ENCODE results near the gene GPR15.

Gene GPR15

DNA sequence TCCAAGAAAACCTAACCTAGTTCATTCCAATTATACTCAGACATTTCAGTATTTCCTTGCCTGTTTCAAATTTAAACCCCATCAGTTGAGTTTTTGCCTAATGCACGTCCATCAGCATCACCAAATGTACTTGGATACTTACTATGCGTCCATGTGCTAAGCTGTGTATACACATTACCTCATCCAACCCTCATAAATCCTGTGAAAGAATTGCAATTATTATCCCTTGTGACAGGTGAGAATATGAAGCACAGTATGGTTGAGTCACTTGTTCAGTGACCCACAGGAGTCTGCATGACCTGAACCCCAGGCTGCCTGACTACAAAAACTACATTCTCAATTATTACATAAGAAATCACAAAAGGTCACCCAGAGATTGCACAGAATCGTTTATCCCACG lies 31.8 kb upstream of the GPR15 start:
- no peak for TF ChIP-seq POLR2AphosphoS5 (IDR thresholded peaks at IDR 0.05; ENCODE audit: low read depth, low read length)
- no peak for TF ChIP-seq TAF1 (IDR thresholded peaks at IDR 0.05; ENCODE audit: borderline replicate concordance, insufficient read depth, low read length)
- TF ChIP-seq, protein P1, sequence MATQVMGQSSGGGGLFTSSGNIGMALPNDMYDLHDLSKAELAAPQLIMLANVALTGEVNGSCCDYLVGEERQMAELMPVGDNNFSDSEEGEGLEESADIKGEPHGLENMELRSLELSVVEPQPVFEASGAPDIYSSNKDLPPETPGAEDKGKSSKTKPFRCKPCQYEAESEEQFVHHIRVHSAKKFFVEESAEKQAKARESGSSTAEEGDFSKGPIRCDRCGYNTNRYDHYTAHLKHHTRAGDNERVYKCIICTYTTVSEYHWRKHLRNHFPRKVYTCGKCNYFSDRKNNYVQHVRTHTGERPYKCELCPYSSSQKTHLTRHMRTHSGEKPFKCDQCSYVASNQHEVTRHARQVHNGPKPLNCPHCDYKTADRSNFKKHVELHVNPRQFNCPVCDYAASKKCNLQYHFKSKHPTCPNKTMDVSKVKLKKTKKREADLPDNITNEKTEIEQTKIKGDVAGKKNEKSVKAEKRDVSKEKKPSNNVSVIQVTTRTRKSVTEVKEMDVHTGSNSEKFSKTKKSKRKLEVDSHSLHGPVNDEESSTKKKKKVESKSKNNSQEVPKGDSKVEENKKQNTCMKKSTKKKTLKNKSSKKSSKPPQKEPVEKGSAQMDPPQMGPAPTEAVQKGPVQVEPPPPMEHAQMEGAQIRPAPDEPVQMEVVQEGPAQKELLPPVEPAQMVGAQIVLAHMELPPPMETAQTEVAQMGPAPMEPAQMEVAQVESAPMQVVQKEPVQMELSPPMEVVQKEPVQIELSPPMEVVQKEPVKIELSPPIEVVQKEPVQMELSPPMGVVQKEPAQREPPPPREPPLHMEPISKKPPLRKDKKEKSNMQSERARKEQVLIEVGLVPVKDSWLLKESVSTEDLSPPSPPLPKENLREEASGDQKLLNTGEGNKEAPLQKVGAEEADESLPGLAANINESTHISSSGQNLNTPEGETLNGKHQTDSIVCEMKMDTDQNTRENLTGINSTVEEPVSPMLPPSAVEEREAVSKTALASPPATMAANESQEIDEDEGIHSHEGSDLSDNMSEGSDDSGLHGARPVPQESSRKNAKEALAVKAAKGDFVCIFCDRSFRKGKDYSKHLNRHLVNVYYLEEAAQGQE (IDR thresholded peaks at IDR 0.05; ENCODE audit: insufficient read depth in 1 of 2, low read depth in 2 of 2, low read length in 2 of 2): no peak
- no peak for TF ChIP-seq SIN3A (IDR thresholded peaks at IDR 0.05; ENCODE audit: borderline replicate concordance, insufficient read depth, low read length)
- TF ChIP-seq FOXP2 (optimal IDR thresholded peaks at IDR 0.05; ENCODE audit: borderline replicate concordance, extremely low read depth, extremely low read length, insufficient read depth): no peak

DNA sequence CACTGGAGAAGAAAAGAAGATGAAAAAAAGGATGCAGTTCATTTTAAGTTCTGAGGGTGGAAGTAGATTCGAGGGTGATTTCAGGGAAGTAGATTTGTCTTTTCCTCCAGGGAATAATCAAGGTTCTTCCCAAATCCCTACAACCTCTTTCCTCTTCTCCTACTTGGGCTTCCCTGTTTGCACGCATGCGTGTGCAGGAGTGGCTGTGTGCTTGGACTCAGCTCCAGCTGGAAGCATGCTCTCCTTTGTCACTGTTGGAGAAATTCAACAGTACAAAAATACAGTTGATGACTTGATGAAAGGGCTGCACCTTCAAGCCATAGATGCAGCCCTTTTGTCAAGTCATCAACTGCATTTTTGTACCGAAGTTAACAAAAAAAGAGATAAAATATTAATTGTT lies 30.5 kb upstream of the GPR15 start:
- TF ChIP-seq TAF1 (IDR thresholded peaks at IDR 0.05; ENCODE audit: borderline replicate concordance, insufficient read depth, low read length) (no peak), FOXP2 (optimal IDR thresholded peaks at IDR 0.05; ENCODE audit: borderline replicate concordance, extremely low read depth, extremely low read length, insufficient read depth) (no peak), POLR2AphosphoS5 (IDR thresholded peaks at IDR 0.05; ENCODE audit: low read depth, low read length) (no peak), SIN3A (IDR thresholded peaks at IDR 0.05; ENCODE audit: borderline replicate concordance, insufficient read depth, low read length) (no peak)
- TF ChIP-seq, protein P1 (IDR thresholded peaks at IDR 0.05; ENCODE audit: insufficient read depth in 1 of 2, low read depth in 2 of 2, low read length in 2 of 2): no peak

- no peak for TF ChIP-seq FOXP2 (optimal IDR thresholded peaks at IDR 0.05; ENCODE audit: borderline replicate concordance, extremely low read depth, extremely low read length, insufficient read depth)
- TF ChIP-seq POLR2AphosphoS5 (IDR thresholded peaks at IDR 0.05; ENCODE audit: low read depth, low read length): no peak
- TF ChIP-seq, protein P1 (IDR thresholded peaks at IDR 0.05; ENCODE audit: insufficient read depth in 1 of 2, low read depth in 2 of 2, low read length in 2 of 2): no peak
- no peak for TF ChIP-seq SIN3A (IDR thresholded peaks at IDR 0.05; ENCODE audit: borderline replicate concordance, insufficient read depth, low read length)
- no peak for TF ChIP-seq TAF1 (IDR thresholded peaks at IDR 0.05; ENCODE audit: borderline replicate concordance, insufficient read depth, low read length)
Measured at GRCh38 chr3:98501863-98502576, 29.8 kb upstream of the GPR15 start.

- TF ChIP-seq FOXP2 (optimal IDR thresholded peaks at IDR 0.05; ENCODE audit: borderline replicate concordance, extremely low read depth, extremely low read length, insufficient read depth) (no peak), SIN3A (IDR thresholded peaks at IDR 0.05; ENCODE audit: borderline replicate concordance, insufficient read depth, low read length) (no peak), TAF1 (IDR thresholded peaks at IDR 0.05; ENCODE audit: borderline replicate concordance, insufficient read depth, low read length) (no peak), POLR2AphosphoS5 (IDR thresholded peaks at IDR 0.05; ENCODE audit: low read depth, low read length) (no peak)
- TF ChIP-seq, protein P1 (IDR thresholded peaks at IDR 0.05; ENCODE audit: insufficient read depth in 1 of 2, low read depth in 2 of 2, low read length in 2 of 2): no peak
Measured at GRCh38 chr3:98504539-98504938, 27.2 kb upstream of the GPR15 start.

All from PFSK-1 (cell line).